Mononuclear cell (primary cell): ENCODE data around the gene DGKZ. TPM values are rescaled to one million over a fixed set of nuclear protein-coding genes. Genes with fewer than 3 reads are reported as not detected.

Experiments
- H3K27me3 ChIP-seq: 2 replicates; pipeline ENCODE4 v1.6.0; 2011; ENCODE audit warnings: low read length, control low read depth; ENCODE audit not compliant: insufficient read depth
- H3K4me1 ChIP-seq: 2 replicates; pipeline ENCODE4 v1.5.1; 2011; ENCODE audit warnings: mild to moderate bottlenecking, low read length, control low read depth; ENCODE audit not compliant: insufficient read depth
- H3K4me3 ChIP-seq: 2 replicates; pipeline ENCODE4 v1.5.1; 2011; ENCODE audit warnings: mild to moderate bottlenecking, low read length, moderate library complexity
- H3K9me3 ChIP-seq: 2 replicates; pipeline ENCODE4 v1.5.1; 2011; ENCODE audit warnings: low read depth, mild to moderate bottlenecking, control low read depth, low read length
- total RNA-seq: library from RNA; depleted of rRNA; stranded (reverse); fragments of >200 nt; gene quantifications from one replicate; pipeline ENCODE4 v1.2.3, GENCODE V29; 2012

DGKZ gene
- total RNA-seq, 1 donor: 90.6 TPM

- peaks cover 36% of the 10 kb centered on the region for H3K4me1 ChIP-seq
- no peak overlapping the region for H3K4me3 ChIP-seq
- H3K9me3 ChIP-seq: no peaks in the 10 kb centered on the region
- no peaks in the 10 kb centered on the region for H3K27me3 ChIP-seq
These were observed 32.1 kb upstream of the DGKZ start for GRCh38 chr11:46315033-46315738.

DNA sequence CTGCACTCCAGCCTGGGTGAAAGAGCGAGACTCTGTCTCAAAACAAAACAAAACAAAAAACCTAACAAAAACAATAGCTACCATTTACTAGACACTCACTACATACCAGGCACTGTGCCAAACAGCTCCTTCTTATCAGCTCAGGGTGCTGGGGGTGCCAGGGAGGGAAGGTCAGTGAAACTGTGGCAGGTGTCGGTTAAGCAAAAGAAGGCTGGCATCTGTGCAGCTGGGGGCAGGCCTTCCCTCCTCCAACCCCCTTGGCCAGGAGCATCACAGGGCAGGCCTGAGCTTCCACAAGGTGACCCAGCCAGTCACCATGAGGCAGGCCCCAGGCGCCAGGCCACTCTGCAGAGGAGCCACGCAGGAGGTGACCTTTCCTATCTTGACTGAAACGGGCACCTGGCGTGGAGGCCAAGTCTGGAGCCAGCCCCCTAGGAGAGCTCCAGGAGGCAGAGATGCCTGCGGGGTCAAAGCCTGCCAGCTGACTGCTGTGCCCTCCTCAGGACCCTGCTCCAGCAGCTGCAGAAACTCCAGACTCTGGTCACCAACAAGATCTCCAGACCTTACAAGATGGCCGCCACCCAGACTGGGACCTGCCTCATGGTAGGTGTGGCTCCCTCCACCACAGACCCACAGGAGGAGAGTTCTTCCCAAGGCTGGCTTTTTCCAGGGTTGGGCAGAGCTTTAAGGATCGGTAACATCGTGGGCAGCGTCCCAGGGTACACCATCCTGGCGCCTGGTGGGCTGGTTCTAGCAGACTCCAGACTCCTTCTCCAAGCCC, 31.3 kb upstream of the DGKZ start:
- no peaks in the 10 kb centered on the region for H3K9me3 ChIP-seq
- H3K27me3 ChIP-seq: no peaks in the 10 kb centered on the region
- peaks cover 44% of the 10 kb centered on the region for H3K4me1 ChIP-seq
- H3K4me3 ChIP-seq: no peak overlapping the region

GRCh38 chr11:46319074-46319453, 28.2 kb upstream of the DGKZ start:
- Histone ChIP-seq H3K9me3 (no peaks in the 10 kb centered on the region), H3K4me3 (no peak overlapping the region), H3K4me1 (peaks cover 73% of the 10 kb centered on the region), H3K27me3 (no peaks in the 10 kb centered on the region)

DNA sequence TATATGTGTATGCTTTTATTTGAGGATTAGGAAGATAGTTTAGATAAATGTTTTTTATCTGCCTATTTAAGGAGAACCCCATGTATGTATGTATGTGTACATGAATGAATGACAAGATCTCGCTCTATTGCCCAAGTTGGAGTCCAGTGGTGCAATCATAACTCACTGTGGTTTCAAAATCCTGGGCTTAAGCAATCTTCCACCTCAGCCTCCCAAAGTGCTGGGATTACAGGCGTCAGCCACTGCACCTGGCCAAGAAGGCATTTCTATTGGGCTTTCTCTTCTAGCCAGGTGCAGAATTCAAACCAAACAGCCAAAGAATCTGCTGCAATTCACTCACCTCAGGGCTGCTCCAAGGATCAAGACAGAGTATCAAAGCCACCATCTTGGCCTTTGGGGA, 25.5 kb upstream of the DGKZ start:
- Histone ChIP-seq H3K27me3 (no peaks in the 10 kb centered on the region), H3K4me1 (peaks cover 71% of the 10 kb centered on the region), H3K4me3 (no peak overlapping the region), H3K9me3 (no peaks in the 10 kb centered on the region)

DNA sequence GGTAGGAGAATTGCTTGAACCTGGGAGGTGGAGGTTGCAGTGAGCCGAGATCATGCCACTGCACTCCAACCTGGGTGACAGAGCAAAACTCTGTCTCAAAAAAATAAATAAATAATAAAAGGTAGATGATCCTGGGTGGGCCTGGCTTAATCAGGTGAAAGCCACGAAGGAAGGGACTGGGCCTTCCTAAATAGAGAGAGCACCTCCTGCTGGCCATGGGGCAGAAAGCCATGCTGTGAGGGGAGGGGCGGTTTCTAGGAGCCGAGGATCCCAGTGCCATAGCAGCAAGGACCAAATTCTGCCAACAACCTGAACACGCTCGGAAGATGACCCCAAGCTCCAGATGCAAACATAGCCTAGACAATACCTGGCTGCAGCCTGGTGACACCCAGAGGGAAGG, 24.5 kb upstream of the DGKZ start:
- no peak overlapping the region for H3K4me3 ChIP-seq
- H3K4me1 ChIP-seq: peaks cover 68% of the 10 kb centered on the region
- H3K9me3 ChIP-seq: no peaks in the 10 kb centered on the region
- H3K27me3 ChIP-seq: no peaks in the 10 kb centered on the region

DNA sequence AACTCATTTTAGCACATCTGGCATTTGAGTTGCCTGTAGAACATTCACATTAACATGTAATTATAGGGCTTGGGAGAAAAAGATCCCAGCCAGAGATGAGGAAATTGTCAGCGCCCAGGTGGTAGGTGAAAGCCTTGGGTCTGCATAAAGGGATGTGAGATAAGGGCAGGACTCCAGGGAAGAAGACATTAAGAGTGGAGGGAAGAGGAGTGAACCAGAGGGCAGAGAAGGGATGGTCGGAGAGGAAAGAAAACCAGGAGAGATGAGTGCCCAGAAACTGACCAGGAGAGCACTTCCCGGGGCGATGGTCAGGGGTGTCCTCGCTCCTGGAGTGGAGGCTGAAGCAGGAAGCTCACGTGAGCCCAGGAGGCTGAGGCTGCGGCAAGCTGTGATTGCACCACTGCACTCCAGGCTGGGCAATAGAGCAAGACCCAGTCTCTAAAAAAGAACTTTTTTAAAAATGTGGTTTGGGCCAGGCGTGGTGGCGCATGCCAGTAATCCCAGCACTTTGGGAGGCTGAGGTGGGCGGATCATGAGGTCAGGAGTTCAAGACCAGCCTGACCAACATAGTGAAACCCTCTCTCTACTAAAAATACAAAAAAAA, 20.3 kb upstream of the DGKZ start:
- peaks cover 21% of the 10 kb centered on the region for H3K27me3 ChIP-seq
- peaks cover 51% of the 10 kb centered on the region for H3K4me1 ChIP-seq
- H3K4me3 ChIP-seq: no peak overlapping the region
- H3K9me3 ChIP-seq: no peaks in the 10 kb centered on the region

GRCh38 chr11:46327829-46328228, 19.4 kb upstream of the DGKZ start:
- peaks cover 51% of the 10 kb centered on the region for H3K4me1 ChIP-seq
- H3K27me3 ChIP-seq: peaks cover 29% of the 10 kb centered on the region

DNA sequence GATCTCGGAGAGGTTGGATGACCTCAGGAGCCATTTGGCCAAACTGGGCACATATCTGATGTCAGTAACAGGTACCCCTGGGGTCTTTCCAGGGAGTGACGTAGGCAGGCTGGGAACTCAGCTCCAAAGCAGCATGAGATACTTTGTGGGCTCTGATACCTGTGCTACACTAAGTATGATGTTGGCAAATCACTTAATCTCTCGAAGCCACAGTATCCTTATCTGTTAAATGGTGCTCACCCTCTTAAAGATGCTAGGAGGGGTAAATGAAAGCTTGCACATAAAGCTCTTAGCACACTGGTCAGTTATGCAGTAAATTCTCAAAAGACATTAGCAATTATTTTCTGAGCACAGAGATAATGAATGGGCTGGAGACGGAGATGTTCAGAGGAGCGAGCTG, 17.1 kb upstream of the DGKZ start:
- Histone ChIP-seq H3K9me3 (no peaks in the 10 kb centered on the region), H3K4me3 (no peak overlapping the region), H3K27me3 (peaks cover 43% of the 10 kb centered on the region), H3K4me1 (peaks cover 61% of the 10 kb centered on the region)

More at GRCh38 chr11:46327829-46328228, 19.4 kb upstream of the DGKZ start:
- H3K9me3 ChIP-seq: no peaks in the 10 kb centered on the region
- H3K4me3 ChIP-seq: no peak overlapping the region

DNA sequence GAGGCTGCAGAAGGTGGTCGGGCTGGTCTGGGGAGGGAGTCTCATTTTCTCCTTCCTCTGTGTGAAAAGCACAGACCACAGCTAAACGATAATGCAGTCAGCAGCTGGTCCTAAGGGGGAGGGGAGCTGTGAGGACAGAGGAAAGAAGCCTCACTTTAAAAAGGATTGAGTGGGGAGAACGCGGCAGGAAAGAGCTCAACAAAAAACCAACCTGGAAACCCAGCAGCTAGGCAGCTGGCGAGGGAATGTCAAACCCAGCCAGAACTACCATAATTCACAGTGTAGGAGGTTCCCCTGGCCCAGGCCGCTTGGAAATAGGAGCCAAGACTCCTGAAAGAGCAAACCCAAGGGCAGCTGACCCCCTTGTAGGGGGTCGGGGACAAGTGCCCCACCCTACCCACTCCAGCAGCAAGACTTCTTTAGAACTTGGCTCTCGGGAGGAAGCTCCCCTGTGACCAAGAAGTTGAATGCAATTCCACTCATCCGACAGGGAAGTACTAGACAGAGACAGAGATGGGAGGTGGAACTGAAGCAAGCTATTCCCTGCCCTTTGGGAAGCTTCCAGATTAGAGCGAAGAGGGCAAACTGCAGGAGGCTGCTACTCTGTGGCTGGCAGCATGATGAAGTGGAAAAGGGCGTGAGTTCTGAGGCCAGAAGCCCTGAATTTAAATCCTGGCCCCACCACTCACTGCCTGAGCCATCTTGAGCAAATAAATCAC, 16.5 kb upstream of the DGKZ start:
- peaks cover 66% of the 10 kb centered on the region for H3K4me1 ChIP-seq
- peaks cover 43% of the 10 kb centered on the region for H3K27me3 ChIP-seq
- H3K4me3 ChIP-seq: no peak overlapping the region
- H3K9me3 ChIP-seq: no peaks in the 10 kb centered on the region

DNA sequence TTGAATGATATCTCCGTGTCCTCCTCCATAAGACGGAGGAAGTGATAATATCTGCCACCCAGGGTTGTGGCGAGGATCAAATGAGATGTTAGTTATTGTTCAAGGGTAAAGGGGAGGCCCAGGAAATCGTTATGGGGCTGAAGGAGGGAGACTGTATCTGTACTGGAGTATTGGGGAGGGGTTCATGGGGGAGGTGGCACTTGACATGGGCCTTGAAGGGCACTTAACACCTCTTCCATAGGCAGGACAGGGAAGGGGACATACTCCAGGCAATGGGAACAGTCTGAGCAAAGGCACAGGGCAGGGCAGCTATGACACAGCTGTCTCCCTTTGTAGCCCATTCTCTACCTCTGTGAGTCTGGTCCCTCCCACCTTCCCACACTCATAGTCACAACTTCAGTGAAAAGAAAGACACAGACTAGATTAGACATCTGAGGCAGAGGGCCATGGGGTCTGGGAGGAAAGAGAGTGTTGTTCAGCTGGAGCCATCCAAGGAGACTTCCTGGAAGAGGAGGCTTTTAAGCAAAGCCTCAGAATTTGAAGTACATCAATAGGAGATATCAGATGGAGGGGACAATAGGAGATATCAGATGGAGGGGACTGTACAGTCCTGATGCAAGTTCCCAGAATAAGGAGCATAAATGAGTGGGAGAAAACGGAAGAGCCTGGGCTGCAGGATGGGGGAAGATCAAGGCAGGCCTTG, 15.8 kb upstream of the DGKZ start:
- H3K4me3 ChIP-seq: no peak overlapping the region
- peaks cover 73% of the 10 kb centered on the region for H3K4me1 ChIP-seq
- peaks cover 43% of the 10 kb centered on the region for H3K27me3 ChIP-seq
- H3K9me3 ChIP-seq: no peaks in the 10 kb centered on the region

DNA sequence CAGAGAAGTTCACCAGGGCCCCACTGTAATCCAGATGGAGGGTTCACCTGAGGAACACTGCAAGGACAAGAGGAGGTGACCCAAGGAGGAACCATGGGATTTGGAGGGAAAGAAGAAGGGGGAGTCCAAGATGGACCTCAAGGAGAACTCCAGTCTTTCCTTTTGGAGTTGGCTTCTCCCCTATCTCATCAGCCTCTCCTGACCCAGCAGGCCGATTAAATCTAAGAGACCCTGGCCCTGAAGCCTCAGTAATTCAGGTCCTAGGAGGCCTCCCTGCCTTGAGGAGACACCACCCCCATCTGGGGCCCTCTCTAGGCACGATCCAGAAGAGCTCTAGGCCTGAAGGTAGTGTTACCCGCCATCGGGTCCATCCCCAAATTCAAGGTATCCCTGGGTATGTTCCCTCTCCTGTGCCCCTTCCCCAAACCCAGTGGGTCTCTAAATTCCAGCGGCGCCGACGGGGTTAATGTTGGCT, 15.1 kb upstream of the DGKZ start:
- no peaks in the 10 kb centered on the region for H3K9me3 ChIP-seq
- H3K4me3 ChIP-seq: peak overlapping the region; percentile 33
- H3K4me1 ChIP-seq: peaks cover 75% of the 10 kb centered on the region
- H3K27me3 ChIP-seq: peaks cover 43% of the 10 kb centered on the region

DNA sequence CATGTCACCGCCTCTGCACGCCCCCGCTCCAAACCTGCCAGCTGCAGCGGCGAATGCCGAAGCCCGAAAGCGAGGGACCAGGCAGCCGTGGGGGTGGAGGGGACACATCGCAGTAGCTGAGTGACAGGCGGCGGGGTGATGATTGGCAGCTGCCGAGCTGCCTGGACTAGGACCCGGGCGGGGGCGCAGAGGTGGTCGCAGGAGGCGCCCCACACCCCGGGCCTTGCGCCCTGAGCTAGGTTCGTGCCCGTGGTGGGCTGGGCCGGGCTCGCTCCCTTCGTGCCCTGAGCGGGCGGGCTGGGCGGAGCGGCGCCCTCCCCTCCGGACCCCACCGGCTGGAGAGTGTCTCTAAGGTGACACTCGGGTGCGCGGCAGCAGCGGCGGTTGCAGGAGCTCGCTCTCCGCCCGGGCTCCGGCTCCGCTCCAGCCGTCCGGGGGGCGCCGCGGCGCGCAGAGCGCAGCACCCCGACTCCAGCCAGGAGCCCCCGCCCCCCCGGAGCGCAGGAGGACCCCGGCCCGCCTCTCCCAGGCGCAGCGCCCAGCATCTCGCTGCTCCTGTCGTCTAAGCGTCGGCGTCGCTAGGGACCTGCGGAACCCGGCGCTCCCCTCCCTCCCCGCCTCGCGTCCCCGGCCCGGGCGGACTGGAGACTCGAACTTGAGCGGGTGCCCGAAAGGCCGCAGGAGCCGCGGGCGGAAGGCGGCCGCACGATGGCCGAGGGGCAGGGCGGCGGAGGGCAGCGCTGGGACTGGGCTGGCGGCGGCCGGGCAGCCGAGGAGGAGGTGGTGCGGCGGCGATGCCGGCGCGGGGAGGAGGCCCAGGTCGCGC, 14.5 kb upstream of the DGKZ start:
- H3K4me1 ChIP-seq: peaks cover 81% of the 10 kb centered on the region
- H3K4me3 ChIP-seq: peak overlapping the region; percentile 33
- peaks cover 43% of the 10 kb centered on the region for H3K27me3 ChIP-seq
- H3K9me3 ChIP-seq: no peaks in the 10 kb centered on the region

- Histone ChIP-seq H3K9me3 (no peaks in the 10 kb centered on the region), H3K27me3 (peaks cover 43% of the 10 kb centered on the region), H3K4me3 (peak overlapping the region; percentile 33), H3K4me1 (peaks cover 88% of the 10 kb centered on the region)
These were observed 13.8 kb upstream of the DGKZ start for GRCh38 chr11:46333394-46333947.
